HG02943 (cell line): ENCODE measurements around the gene RAG1.

Source experiments
- ATAC-seq: cut with Tn5 transposase; IDR thresholded peaks from one replicate; pipeline ENCODE4 v1.9.1; 2021; ENCODE audit warnings: mild to moderate bottlenecking, low read depth, moderate library complexity; ENCODE audit not compliant: unreplicated experiment

The RAG1 gene

GRCh38 chr11:36627006-36627405, 59.2 kb downstream of the RAG1 start:
- no peak for ATAC-seq

GRCh38 chr11:36627471-36627870, 59.7 kb downstream of the RAG1 start:
- no peak for ATAC-seq

GRCh38 chr11:36628141-36628540, 60.3 kb downstream of the RAG1 start:
- ATAC-seq: no peak

GRCh38 chr11:36628765-36629244, 61.0 kb downstream of the RAG1 start:
- ATAC-seq: no peak
